Lung microvascular endothelial cell (primary cell): Measurements from ENCODE around the gene TGFB1I1. TPM values are rescaled to one million over a fixed set of nuclear protein-coding genes. Genes with fewer than 3 reads are reported as not detected.
"Not testable (repeated sequence)": the region's sequence is repeated elsewhere in the genome, so short reads cannot be mapped to it uniquely, and the experiment has no call there.

Experiments used
- DNase-seq, 2 donors: peaks; one replicate each; pipeline versions ENCODE4 v3.0.0 to v3.0.0-alpha.2; 2010; ENCODE audit warnings: low read depth in 2 of 2
- total RNA-seq: library from RNA; depleted of rRNA; stranded (reverse); fragments of >200 nt; gene quantifications from 2 replicates; pipeline ENCODE4 v1.2.1, GENCODE V29; 2014

The TGFB1I1 gene
- total RNA-seq, 1 donor from 2014 or later, result 29.4 TPM

DNA sequence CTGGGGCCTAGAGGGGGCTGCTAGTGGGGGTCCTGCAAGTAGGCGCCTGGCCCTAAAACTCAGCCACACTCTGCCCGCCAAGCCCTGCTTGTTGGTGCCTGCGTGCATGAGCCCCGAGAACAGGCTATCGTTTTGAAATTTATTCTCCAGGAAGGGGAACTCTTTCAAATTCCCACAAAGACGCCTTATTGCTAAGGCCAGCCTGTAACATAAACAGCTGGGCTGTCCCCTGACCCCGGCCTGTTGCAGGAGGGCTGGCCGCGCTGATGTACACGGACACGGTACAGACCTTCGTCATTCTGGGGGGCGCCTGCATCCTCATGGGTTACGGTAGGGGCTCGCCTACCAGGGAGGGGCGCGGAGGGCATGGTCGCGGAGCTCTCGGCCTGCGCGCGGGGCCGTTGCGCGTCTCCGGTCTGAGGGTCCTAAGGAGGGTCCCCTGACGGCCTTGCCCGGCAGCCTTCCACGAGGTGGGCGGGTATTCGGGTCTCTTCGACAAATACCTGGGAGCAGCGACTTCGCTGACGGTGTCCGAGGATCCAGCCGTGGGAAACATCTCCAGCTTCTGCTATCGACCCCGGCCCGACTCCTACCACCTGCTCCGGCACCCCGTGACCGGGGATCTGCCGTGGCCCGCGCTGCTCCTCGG is 15.2 kb downstream of the TGFB1I1 start:
- no peak for DNase-seq

DNA sequence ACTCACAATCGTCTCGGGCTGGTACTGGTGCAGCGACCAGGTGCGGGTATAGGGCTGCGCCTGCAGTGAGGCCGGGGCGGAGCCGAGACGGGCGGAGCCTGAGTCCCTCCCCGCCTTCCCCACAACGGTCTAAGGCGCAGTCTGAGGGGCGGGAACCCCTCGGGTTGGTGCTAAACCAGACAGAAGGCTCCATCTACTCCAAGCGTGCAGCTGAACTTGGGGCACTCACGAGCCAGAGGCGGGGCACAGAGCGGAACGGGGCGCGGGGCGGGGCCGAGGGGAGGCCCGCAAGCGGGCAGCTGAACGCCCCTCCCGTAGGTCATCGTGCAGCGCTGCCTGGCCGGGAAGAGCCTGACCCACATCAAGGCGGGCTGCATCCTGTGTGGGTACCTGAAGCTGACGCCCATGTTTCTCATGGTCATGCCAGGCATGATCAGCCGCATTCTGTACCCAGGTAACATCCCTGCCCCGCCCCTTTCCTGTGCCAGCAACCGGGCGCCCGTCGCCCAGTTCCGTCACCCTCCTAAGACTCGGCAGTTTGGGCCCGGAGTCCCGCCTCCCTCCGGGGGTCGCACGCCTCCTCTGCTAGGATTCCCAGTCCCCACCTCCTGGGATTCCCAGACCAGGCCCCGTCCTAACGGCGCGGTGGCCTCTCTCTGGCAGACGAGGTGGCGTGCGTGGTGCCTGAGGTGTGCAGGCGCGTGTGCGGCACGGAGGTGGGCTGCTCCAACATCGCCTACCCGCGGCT is 15.9 kb downstream of the TGFB1I1 start:
- no peak for DNase-seq

DNA sequence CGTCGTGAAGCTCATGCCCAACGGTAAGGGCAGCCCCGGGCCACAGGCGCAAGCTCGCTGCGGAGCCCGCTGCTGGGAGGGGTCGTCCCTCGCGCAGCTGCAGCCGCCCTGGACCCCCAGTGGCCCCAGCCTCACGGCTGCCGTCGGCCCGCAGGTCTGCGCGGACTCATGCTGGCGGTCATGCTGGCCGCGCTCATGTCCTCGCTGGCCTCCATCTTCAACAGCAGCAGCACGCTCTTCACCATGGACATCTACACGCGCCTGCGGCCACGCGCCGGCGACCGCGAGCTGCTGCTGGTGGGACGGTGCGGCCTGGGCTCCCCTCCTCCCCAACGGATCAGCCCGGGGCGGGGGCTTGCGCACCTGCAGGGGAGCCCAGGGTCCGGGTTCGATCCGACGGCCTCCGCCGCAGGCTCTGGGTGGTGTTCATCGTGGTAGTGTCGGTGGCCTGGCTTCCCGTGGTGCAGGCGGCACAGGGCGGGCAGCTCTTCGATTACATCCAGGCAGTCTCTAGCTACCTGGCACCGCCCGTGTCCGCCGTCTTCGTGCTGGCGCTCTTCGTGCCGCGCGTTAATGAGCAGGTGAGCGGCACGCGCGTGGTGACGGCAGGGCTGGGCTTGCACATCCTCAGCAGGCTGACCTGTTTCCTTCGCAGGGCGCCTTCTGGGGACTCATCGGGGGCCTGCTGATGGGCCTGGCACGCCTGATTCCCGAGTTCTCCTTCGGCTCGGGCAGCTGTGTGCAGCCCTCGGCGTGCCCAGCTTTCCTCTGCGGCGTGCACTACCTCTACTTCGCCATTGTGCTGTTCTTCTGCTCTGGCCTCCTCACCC is 16.7 kb downstream of the TGFB1I1 start:
- DNase-seq, result peak in 1 of 2 donors; percentile 58

DNA sequence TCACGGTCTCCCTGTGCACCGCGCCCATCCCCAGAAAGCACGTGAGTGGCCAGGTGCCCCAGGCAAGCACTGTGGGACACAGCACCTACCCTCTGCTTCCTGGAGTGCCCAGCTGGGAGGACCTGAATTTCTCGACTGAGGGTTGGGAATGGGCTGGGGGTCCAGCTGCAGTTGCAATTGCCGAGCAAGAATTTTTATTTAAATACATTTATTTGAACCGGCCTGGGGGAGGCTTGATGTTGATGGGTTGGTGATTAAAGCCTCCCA is 17.3 kb downstream of the TGFB1I1 start:
- no peak for DNase-seq

DNA sequence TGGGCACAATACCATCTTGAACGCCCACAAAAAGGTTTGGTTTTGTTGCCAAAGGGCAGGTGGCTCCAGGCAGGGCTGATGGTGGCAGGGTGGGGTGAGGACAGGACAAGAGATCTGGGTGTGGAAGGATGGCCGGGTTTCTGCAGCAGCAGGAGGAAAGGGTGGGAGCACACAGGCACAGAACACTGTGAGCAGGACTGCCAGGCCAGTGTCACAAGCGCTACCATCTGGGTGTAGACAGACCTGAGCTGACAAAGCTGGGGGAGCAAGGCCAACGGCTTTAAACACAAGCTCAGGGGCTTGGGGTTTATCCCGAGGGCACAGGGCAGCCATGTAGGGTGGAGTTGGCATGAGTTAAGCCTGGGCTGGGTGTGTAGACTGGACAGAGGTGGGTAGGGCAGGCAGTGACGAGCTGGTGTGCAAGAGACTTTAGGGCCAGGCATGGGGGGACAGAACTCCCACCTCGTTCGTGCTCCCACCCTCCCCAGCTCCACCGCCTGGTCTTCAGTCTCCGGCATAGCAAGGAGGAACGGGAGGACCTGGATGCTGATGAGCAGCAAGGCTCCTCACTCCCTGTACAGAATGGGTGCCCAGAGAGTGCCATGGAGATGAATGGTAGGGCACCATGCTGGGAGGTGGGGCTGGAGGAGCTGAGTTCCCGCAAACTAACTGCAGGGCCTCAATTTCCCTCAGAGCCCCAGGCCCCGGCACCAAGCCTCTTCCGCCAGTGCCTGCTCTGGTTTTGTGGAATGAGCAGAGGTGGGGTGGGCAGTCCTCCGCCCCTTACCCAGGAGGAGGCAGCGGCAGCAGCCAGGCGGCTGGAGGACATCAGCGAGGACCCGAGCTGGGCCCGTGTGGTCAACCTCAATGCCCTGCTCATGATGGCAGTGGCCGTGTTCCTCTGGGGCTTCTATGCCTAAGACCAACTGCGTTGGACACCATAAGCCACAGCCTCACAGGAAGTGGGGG is 17.9 kb downstream of the TGFB1I1 start:
- no peak for DNase-seq

DNA sequence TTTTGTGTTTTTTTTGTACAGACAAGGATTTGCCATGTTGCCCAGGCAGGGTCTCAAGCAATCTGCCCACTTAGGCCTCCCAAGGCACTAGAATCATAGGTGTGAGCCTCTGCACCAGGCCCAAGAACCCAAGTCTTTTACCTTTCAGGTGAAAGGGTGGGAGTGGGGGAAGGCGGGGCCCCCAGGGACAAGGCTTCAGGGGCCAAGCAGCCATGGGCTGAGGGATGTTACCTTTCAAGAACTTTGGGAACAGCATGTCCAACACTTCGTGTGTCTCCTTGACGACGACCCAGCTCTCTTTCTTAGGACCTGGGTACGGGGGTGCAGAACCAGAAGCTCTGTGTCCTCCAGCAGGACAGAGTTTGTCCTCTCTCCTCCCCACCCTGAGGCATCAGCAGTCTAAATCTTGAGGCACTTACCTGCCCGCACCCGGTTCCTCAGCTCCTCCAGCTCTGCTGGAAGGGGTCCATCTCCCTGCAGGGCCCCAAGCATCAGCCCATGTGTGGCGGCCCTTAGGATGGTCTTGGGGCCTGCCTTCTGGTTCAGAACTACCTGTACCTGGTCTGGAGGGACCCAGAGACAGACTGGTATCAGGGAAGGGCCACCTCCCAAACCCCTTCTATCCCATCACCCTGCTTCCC is 19.9 kb downstream of the TGFB1I1 start:
- no peak for DNase-seq

DNA sequence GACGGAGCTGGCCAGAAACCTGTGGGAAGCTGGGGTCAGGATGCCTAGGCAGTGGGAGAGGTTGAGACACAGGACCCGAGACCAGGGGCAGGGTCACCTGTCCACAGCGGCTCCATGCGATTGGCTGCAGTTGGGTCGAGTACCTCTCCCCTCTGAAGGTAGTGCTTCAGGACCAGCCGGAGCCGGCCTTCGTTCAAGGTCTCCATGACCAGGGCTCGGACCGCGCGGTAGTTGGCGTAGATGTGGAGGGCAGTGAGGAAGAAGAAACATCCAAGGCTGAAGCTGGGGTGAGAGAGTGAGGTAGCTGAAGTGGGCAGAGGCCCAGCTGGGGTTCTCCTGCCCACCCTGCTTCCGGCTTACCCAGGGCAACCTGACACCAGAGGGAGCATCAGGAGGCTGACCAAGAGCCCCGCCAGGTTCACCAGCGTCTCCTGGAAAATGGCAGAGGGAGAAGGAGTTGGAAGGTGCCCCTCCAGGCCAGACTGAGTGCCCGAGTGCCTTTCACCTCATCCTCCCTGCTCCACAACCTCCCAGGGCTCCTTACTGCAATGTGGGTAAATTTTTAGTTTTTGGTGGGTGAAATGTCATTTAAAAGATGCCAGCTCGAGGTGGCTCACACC is 21.7 kb downstream of the TGFB1I1 start:
- DNase-seq, result no peak

DNA sequence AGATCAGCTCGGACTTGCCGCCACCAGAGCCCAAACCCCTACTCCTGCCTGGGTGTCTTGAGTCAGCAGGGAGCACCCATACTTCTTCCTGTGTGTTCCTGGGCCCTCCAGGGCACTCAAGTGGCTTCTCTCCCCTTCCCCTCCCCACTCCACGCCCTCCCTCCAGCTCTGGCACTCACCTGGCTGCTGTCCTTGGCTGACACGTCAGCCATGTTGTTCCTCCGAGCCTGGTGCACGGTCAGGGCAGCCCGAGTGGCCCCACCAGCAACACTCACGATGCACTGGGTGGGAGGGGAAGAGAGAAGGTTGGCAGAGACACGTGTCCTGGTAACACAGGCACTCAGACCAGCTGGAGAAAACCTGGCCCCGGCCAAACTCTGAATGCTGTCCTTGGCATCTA is 24.7 kb downstream of the TGFB1I1 start:
- DNase-seq, result no peak

DNA sequence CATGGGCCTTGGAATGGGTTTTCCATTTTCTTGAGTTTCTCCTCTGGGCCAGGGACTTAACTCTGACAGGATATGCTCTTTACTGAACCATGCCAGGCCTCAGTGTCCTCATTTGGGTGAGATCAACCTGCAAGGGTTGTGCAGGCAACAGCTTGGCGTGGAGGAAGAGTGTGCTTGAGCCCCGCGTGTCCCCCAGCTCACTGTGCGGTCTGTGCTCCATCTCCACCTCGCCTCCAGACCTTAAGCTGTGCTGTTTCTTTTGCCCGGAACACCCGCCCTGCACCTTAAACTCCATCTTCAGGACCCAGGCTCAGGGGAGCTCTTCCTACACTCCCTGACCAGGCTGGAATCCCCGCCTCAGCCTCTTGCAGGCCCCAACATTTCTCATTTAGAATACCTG is 26.5 kb downstream of the TGFB1I1 start:
- no peak for DNase-seq

DNA sequence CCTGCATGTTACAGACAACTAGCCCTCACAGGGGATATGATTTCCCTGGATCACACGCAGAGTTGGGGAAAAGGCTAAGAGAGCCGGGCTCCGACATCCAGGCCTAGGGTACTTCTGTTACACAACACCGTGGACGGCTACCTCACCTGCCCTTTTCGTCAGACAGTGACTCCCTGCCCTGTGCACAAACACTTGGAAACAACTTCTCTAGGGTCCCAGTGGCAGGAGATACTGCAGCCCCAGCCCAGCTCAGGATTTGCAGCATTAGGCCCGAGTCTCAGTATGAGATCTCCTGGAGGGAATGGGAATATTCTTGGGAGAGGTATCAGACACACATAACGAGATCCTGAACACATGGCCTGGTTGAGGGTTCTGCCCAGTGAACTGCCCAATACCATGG is 28.0 kb downstream of the TGFB1I1 start:
- no peak for DNase-seq

DNA sequence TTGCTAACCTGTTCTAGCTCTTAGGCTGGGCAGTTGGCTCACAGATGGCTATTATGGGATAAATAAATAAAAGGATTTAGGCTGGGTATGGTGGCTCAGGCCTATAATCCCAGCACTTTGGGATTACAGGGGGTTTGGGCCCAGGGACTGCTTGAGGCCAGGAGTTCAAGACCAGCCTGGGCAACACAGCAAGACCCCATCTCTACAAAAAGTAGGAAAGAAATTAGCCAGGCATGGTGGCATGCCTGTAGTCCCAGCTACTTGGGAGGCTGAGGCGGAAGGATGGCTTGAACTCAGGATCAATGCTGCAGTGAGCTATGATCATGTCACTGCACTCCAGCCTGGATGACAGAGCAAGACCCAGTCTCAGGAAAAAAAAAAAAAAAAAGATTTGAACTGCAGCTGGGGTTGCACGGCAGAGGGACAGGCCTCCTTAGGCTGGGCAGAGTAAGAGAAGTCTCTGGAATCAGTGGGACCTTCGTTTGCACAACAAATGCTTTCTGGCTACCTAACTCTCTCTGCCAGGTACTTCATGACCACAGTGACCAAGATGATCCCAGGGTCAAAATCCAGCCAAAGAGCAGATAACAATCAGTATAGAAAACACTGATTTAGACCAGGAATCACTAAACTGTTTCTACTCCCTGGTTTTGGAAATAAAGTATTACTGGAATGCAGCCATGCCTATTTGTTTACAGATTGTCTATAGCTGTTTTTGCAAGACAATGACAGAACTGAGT is 29.4 kb downstream of the TGFB1I1 start:
- no peak for DNase-seq

DNA sequence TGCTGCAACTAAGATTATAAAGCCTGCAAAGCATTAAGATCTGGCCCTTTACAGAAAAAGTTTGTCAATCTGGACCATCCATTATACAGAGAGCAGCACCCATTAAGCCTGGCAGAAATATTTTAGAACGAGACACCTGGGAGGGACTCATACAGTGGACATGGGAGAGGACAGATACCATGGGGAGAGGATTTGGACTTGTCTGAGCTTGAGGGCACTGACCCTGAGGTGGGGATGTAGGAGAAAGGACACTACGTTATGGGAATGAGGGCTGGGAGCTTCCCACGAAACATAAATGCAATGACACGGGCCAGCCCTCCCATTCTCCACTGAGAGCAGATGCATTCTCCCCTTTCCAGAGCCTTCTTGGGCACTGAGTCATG is 30.0 kb downstream of the TGFB1I1 start:
- DNase-seq, result no peak

DNA sequence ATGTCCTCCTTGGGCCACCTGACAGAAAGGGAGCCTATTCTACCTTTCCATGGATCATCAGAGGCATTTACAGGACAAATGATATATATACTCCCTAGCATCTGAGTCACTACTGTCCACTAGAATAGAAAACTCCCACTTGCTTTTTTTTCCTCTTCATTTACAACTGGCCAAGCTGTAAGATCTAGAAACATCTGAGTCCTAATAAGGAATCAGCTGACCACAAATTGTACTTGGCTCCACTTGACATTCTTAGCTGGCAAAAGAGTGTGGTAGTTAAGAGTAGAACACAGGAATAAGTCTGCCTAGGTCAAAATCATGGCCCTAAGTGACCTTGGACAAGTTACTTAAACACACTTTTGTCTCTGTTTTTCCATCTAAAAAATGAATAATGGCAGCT is 31.0 kb downstream of the TGFB1I1 start:
- DNase-seq, result no peak

DNA sequence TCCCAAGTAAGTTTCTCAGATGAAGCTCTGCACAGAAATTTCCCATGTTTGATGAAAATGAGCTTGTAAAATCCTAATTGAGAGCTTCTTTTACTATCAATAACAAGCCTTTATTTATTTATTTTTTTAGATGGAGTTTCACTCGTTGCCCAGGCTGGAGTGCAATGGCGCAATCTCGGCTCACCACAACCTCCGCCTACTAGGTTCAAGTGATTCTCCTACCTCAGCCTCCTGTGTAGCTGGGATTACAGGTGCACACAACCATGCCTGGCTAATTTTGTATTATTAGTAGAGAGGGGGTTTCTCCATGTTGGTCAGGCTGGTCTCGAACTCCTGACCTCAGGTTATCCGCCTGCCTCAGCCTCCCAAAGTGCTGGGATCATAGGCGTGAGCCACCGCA is 31.6 kb downstream of the TGFB1I1 start:
- not testable (repeated sequence) for DNase-seq

DNA sequence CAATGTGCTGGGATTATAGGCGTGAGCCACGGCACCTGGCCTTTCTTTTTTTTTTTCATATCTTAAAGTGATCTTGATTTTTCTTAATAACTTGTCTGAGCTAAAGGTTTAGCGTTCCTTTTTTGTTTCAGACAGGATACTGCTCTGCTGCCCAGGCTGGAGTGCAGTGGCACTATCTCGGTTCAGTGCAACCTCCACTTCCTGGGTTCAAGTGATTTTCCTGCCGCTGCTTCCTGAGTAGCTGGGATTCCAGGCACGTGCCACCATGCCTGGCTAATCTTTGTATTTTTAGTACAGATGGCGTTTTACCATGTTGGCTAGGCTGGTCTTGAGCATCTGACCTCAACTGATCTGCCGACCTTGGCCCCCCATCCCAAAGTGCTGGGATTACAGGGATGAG is 32.2 kb downstream of the TGFB1I1 start:
- DNase-seq, result peak; percentile 39 to 78

DNA sequence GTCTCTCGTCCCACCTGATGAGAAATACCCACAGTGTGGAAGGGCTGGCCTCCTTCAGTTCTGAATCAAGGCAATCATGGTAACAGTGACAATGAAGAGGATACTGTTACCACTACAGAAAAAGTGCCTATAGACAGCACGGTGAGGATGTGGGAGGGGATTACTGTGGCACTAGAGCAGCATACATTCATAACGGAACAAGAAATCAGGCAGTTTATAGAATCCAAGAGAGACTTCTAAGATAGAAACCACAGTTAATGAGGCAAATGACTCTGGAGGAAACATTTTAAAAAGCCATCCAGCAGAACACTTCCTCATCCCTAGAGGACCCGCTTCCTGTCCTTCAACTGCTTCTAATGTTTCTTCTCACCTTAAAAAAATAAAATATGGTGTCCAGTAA is 33.5 kb downstream of the TGFB1I1 start:
- no peak for DNase-seq

DNA sequence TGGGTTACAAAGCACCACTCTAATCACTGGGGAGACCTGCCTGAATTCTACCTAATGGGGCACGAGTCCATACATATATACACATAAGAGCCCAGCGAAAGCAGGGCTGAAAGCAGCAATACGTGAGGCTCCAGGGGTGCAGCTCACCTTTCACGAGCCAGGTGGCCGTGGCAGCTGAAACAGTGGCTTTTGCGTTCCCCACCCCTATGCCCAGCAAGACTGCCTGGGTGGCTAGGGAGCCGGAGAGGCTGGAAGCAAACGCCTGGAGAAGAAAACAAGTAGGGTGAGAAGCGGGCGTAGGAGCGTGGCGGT is 35.6 kb downstream of the TGFB1I1 start:
- no peak for DNase-seq

DNA sequence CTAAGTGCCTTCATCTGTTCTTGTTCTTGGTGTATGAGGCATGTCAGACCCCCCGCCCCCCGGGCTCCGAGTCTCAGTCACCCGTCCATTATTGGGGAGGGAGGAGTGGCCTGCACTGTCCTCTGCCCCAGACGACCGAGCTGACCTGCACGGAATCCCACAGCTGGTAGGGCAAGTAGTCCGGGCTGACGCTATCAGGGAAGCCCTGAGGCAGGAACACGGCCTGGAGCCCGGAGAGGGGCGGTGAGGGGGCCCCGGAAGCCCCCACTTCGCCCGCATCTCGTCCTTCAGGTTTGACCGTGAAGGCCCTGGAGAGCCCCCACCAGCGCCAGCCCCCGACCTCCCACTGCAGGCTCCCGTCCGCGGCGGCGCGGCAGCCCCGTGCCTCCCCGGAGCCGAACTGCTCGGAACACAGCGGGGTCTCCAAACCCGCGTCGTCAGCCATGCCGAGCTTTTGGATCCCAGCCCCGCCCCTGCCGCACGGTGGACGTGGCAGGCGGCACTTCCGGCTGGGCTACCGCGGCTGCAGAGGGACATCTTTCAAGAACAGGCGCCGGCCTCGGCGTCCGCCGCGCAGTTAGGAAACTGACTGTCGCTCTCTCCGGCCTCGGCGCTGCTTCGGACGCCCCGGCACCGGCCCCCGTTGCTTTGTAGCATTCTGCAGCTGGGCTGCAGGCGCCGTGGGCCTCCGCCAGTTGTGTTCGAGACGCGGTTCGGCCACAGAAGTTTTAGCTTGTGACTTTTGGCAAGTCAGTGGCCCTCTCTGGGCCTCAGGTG is 36.2 kb downstream of the TGFB1I1 start, which contains the start of gene RUSF1:
TSS of gene RUSF1 (minus strand) at position 463 of the 777 bp plus-strand sequence. CDS start at position 445, 18 bp downstream.
- peak; percentile 91 to 93 for DNase-seq

DNA sequence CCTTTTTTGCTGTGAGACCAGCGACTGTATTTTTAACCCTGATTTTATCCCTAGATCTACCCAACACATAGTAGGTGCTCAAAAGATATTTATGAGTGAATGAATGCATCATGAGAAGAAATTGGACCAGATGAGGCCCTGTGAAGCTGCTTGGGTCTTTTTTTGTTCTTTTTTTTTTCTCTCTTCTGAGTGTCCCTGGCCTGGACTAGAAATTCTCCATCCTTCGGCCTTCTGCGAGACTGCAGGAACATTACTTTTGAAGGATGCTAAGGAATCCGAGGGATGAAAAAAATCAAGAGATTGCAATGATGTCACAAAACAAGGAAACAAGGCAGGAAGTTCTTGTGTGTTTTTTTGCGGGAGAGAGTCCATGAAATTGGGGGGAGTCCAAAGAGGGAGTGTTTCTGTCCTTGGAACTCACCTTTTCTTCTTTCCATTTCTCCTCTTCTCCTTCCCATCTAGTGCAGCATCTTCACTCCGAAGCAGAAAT is 36.8 kb downstream of the TGFB1I1 start:
- DNase-seq, result peak; percentile 22 to 49
